NT2/D1 (cell line): Measurements from ENCODE around the gene NATD1.

ENCODE experiments used
- DNase-seq: peaks from one replicate; pipeline ENCODE4 v3.0.0-alpha.2; 2011; ENCODE audit warnings: low read depth, low spot score
- H3K27me3 ChIP-seq: 2 replicates; pipeline ENCODE4 v1.6.0; 2011; ENCODE audit warnings: mild to moderate bottlenecking; ENCODE audit not compliant: insufficient read length, insufficient read depth
- H3K36me3 ChIP-seq: 2 replicates; pipeline ENCODE4 v1.6.1; 2011; ENCODE audit warnings: mild to moderate bottlenecking, low read length, mixed read lengths; ENCODE audit not compliant: insufficient read depth, insufficient read length
- H3K4me1 ChIP-seq: 2 replicates; pipeline ENCODE4 v1.5.1; 2011; ENCODE audit not compliant: insufficient read depth, insufficient read length
- H3K4me3 ChIP-seq: 2 replicates; pipeline ENCODE4 v1.5.1; 2011; ENCODE audit warnings: low read depth; ENCODE audit not compliant: insufficient read length
- H3K9ac ChIP-seq: 2 replicates; pipeline ENCODE4 v1.6.0; 2011; ENCODE audit warnings: low read depth; ENCODE audit not compliant: insufficient read length
- H3K9me3 ChIP-seq: 2 replicates; pipeline ENCODE4 v1.5.1; 2011; ENCODE audit warnings: mild to moderate bottlenecking, low read length; ENCODE audit not compliant: insufficient read depth
- SUZ12 ChIP-seq: IDR thresholded peaks from 2 replicates; pipeline ENCODE4 v1.6.1; 2011; ENCODE audit not compliant: insufficient read length, insufficient read depth; ENCODE audit errors: extremely low read depth
- YY1 ChIP-seq: IDR thresholded peaks from 2 replicates; pipeline ENCODE4 v1.6.1; 2011; ENCODE audit not compliant: insufficient read length, insufficient read depth
- ZNF274 ChIP-seq: IDR thresholded peaks from 2 replicates; pipeline ENCODE4 v1.6.1; 2011; ENCODE audit warnings: mild to moderate bottlenecking, low read depth, low read length

NATD1 gene

GRCh38 chr17:21245639-21246084, 7.5 kb downstream of the NATD1 start:
- peaks cover 30% of the 10 kb centered on the region for H3K4me1 ChIP-seq
- H3K9me3 ChIP-seq: no peaks in the 10 kb centered on the region
- DNase-seq: no peak
- H3K36me3 ChIP-seq: no peaks in the 10 kb centered on the region
- H3K9ac ChIP-seq: no peak overlapping the region
- no peak overlapping the region for H3K4me3 ChIP-seq
- TF ChIP-seq YY1: no peak
- no peak for TF ChIP-seq ZNF274
- TF ChIP-seq SUZ12: no peak
- H3K27me3 ChIP-seq: no peaks in the 10 kb centered on the region

- TF ChIP-seq YY1 (no peak), SUZ12 (no peak), ZNF274 (no peak)
- Histone ChIP-seq H3K4me3 (no peak overlapping the region), H3K27me3 (no peaks in the 10 kb centered on the region), H3K36me3 (no peaks in the 10 kb centered on the region), H3K9me3 (no peaks in the 10 kb centered on the region), H3K4me1 (peaks cover 44% of the 10 kb centered on the region), H3K9ac (no peak overlapping the region)
- no peak for DNase-seq
Measured at GRCh38 chr17:21243516-21244303, 9.5 kb downstream of the NATD1 start.

- Histone ChIP-seq H3K27me3 (no peaks in the 10 kb centered on the region), H3K4me3 (no peak overlapping the region), H3K9ac (no peak overlapping the region), H3K36me3 (no peaks in the 10 kb centered on the region), H3K9me3 (no peaks in the 10 kb centered on the region), H3K4me1 (peaks cover 44% of the 10 kb centered on the region)
- no peak for DNase-seq
- TF ChIP-seq SUZ12: no peak
- TF ChIP-seq YY1: no peak
- no peak for TF ChIP-seq ZNF274
Measured at GRCh38 chr17:21242780-21243515, 10.3 kb downstream of the NATD1 start.

GRCh38 chr17:21242026-21242697, 11.0 kb downstream of the NATD1 start:
- no peak for DNase-seq
- Histone ChIP-seq H3K36me3 (no peaks in the 10 kb centered on the region), H3K4me3 (no peak overlapping the region), H3K27me3 (no peaks in the 10 kb centered on the region), H3K9me3 (no peaks in the 10 kb centered on the region), H3K9ac (no peak overlapping the region), H3K4me1 (peaks cover 44% of the 10 kb centered on the region)
- TF ChIP-seq ZNF274 (no peak), YY1 (no peak), SUZ12 (no peak)

GRCh38 chr17:21241564-21241963, 11.6 kb downstream of the NATD1 start:
- no peak for DNase-seq
- Histone ChIP-seq H3K4me1 (peaks cover 44% of the 10 kb centered on the region), H3K9me3 (no peaks in the 10 kb centered on the region), H3K36me3 (no peaks in the 10 kb centered on the region), H3K9ac (no peak overlapping the region), H3K4me3 (no peak overlapping the region), H3K27me3 (no peaks in the 10 kb centered on the region)
- TF ChIP-seq ZNF274 (no peak), SUZ12 (no peak), YY1 (no peak)

- Histone ChIP-seq H3K9me3 (no peaks in the 10 kb centered on the region), H3K9ac (peak overlapping the region; percentile 44), H3K36me3 (no peaks in the 10 kb centered on the region), H3K27me3 (no peaks in the 10 kb centered on the region), H3K4me1 (peaks cover 44% of the 10 kb centered on the region), H3K4me3 (no peak overlapping the region)
- no peak for DNase-seq
- no peak for TF ChIP-seq YY1
- TF ChIP-seq ZNF274: no peak
- TF ChIP-seq SUZ12: no peak
Measured at GRCh38 chr17:21240369-21241055, 12.7 kb downstream of the NATD1 start.
